Psoas muscle (tissue), 8 donors: Measurements from ENCODE around the gene NPL. TPM values are rescaled to one million over a fixed set of nuclear protein-coding genes. Genes with fewer than 3 reads are reported as not detected.

Experiments
- ATAC-seq, 4 donors: fragments of 200-7000 bp; cut with Tn5 transposase; one replicate each; pipeline ENCODE4 v1.9.1; 2020; ENCODE audit warnings: moderate library complexity in 3 of 4, mild to moderate bottlenecking in 2 of 4
- DNase-seq, 2 donors: peaks; one replicate each; pipeline ENCODE4 v3.0.0-alpha.2; 2020
- H3K27ac ChIP-seq: fragments of 200-600 bp; one replicate; pipeline ENCODE4 v1.8.0; 2022
- H3K27me3 ChIP-seq, 3 donors: fragments of 200-600 bp in 1 of 3; one replicate each; pipeline versions ENCODE4 v1.6.1 to v1.8.0; 2013 to 2022; ENCODE audit warnings: low read length in 2 of 3, mild to moderate bottlenecking in 2 of 3, moderate library complexity in 1 of 3; ENCODE audit not compliant: insufficient read depth in 3 of 3
- H3K36me3 ChIP-seq, 2 donors: fragments of 200-600 bp in 1 of 2; one replicate each; pipeline versions ENCODE4 v1.6.1 to v1.8.0; 2013 to 2022; ENCODE audit warnings: low read depth in 1 of 2, mild to moderate bottlenecking in 1 of 2, moderate library complexity in 1 of 2; ENCODE audit not compliant: insufficient read depth in 1 of 2
- H3K4me1 ChIP-seq: fragments of 200-600 bp; one replicate; pipeline ENCODE4 v1.8.0; 2022
- H3K4me3 ChIP-seq: fragments of 200-600 bp; one replicate; pipeline ENCODE4 v1.8.0; 2022; ENCODE audit warnings: mild to moderate bottlenecking
- H3K9me3 ChIP-seq: fragments of 200-600 bp; one replicate; pipeline ENCODE4 v1.8.0; 2022
- CTCF ChIP-seq: fragments of 200-600 bp; IDR thresholded peaks from one replicate; pipeline ENCODE4 v1.8.0; 2022; ENCODE audit warnings: antibody characterized with exemption
- WGBS, 3 donors: extraction: QIAGEN DNeasy Blood & Tissue Kit; methylation state at CpG; one replicate each; pipeline versions ENCODE4 v1.1.6 to v1.1.7; 2013; 5-methylcytosine and 5-hydroxymethylcytosine counted together
- intact Hi-C, 2 donors: fragments of 100-400 bp; cut with DNase I; formaldehyde crosslinking; loops; one replicate each; pipeline versions ENCODE4 v1.11.0 to v1.14.2; 2022
- polyA plus RNA-seq, 3 donors: library from polyadenylated mRNA; stranded (reverse); fragments of 200-250 nt; gene quantifications; one replicate each; pipeline ENCODE4 v1.2.3, GENCODE V29; 2013
- total RNA-seq, 4 donors: library from RNA; stranded (reverse); fragmentation: NEBNext Ultra II Directional in 2 of 4; extraction: Animal tissue kit (Norgen Biotek cat#: 25700) in 2 of 4; gene quantifications; one replicate each; pipeline versions ENCODE4 v1.2.1 to v1.2.4, GENCODE V29; 2021 to 2023
- donor health status: healthy with polysubstance abuse.
- donor health status: DM: no; HTN: no; CAD: no; lungs with moderate emphysema.
- donor health status: Bipolar disorder and iron deficiency.
- donor health status: healthy.
- donor health status: DM: yes; HTN: yes; CAD: no.
- donor health status: DM: no; HTN: no; CAD: no.
- donor health status: DM: no; HTN: no; CAD: no.
- donor health status: DM: yes; HTN: yes; CAD: no.

The NPL gene
- total and polyA plus RNA-seq, 7 donors = 2.2 to 6.7 (median 4.3) TPM

GRCh38 chr1:182754087-182754486 lies 35.5 kb upstream of the NPL start:
- 52 to 65% (median 53%) methylated on average over 7 of the region's 7 CpGs for WGBS, 3 donors
- no peak overlapping the region for H3K4me3 ChIP-seq
- no peaks in the 10 kb centered on the region for H3K9me3 ChIP-seq
- ATAC-seq = no peak
- TF ChIP-seq CTCF = no peak
- H3K36me3 ChIP-seq = no peaks in the 10 kb centered on the region
- no peak for DNase-seq
- peaks cover 7% of the 10 kb centered on the region for H3K4me1 ChIP-seq
- H3K27me3 ChIP-seq = no peaks in the 10 kb centered on the region
- intact Hi-C loops = no loop called here
- no peak overlapping the region for H3K27ac ChIP-seq

GRCh38 chr1:182754543-182755314 lies 34.8 kb upstream of the NPL start:
- intact Hi-C loops = no loop called here
- Histone ChIP-seq H3K36me3 (no peaks in the 10 kb centered on the region), H3K9me3 (no peaks in the 10 kb centered on the region), H3K4me3 (no peak overlapping the region), H3K27me3 (no peaks in the 10 kb centered on the region), H3K27ac (no peak overlapping the region), H3K4me1 (peaks cover 7% of the 10 kb centered on the region)
- TF ChIP-seq CTCF = no peak
- WGBS, 3 donors = 48 to 75% (median 66%) methylated on average over 4 of the region's 4 CpGs
- DNase-seq = no peak
- ATAC-seq = no peak

- H3K27me3 ChIP-seq = no peaks in the 10 kb centered on the region
- intact Hi-C loops = no loop called here
- H3K27ac ChIP-seq = no peak overlapping the region
- TF ChIP-seq CTCF = no peak
- no peak overlapping the region for H3K4me3 ChIP-seq
- H3K36me3 ChIP-seq = no peaks in the 10 kb centered on the region
- peaks cover 7% of the 10 kb centered on the region for H3K4me1 ChIP-seq
- ATAC-seq (no peak), DNase-seq (no peak)
- no peaks in the 10 kb centered on the region for H3K9me3 ChIP-seq
Observed at GRCh38 chr1:182755632-182756031, 33.9 kb upstream of the NPL start.

- Histone ChIP-seq H3K27me3 (no peaks in the 10 kb centered on the region), H3K9me3 (no peaks in the 10 kb centered on the region), H3K27ac (no peak overlapping the region), H3K4me1 (peaks cover 2% of the 10 kb centered on the region), H3K36me3 (no peaks in the 10 kb centered on the region), H3K4me3 (no peak overlapping the region)
- no peak for DNase-seq
- intact Hi-C loops = no loop called here
- no peak for TF ChIP-seq CTCF
- no peak for ATAC-seq
Observed at GRCh38 chr1:182756423-182756822, 33.1 kb upstream of the NPL start.
